Ishikawa (cell line): Measurements from ENCODE around the gene ACTN1.

ENCODE experiments used
- CEBPB ChIP-seq: IDR thresholded peaks from 2 replicates; pipeline ENCODE4 v1.6.1; 2012
- CREB1 ChIP-seq: IDR thresholded peaks from 2 replicates; pipeline ENCODE4 v1.6.1; 2012; ENCODE audit warnings: low read depth
- EGR1 ChIP-seq: IDR thresholded peaks from 2 replicates; pipeline ENCODE4 v1.6.1; 2012
- EP300 ChIP-seq: IDR thresholded peaks from 2 replicates; pipeline ENCODE4 v1.6.1; 2012; ENCODE audit warnings: borderline replicate concordance
- FOXM1 ChIP-seq: IDR thresholded peaks from 2 replicates; pipeline ENCODE4 v1.6.1; 2012; ENCODE audit warnings: low read depth, borderline replicate concordance
- MAX ChIP-seq: IDR thresholded peaks from 2 replicates; pipeline ENCODE4 v1.6.1; 2012
- NFIC ChIP-seq: IDR thresholded peaks from 2 replicates; pipeline ENCODE4 v1.6.1; 2012
- RAD21 ChIP-seq: IDR thresholded peaks from 2 replicates; pipeline ENCODE4 v1.6.1; 2012; ENCODE audit warnings: low read depth
- REST ChIP-seq: IDR thresholded peaks from 2 replicates; pipeline ENCODE4 v1.6.1; 2012; ENCODE audit warnings: low read depth, mild to moderate bottlenecking
- TAF1 ChIP-seq: IDR thresholded peaks from 2 replicates; pipeline ENCODE4 v1.6.1; 2012; ENCODE audit warnings: low read depth, mild to moderate bottlenecking
- TCF12 ChIP-seq: IDR thresholded peaks from 2 replicates; pipeline ENCODE4 v1.6.1; 2012; ENCODE audit warnings: low read depth
- TEAD4 ChIP-seq: IDR thresholded peaks from 2 replicates; pipeline ENCODE4 v1.6.1; 2012
- USF1 ChIP-seq: IDR thresholded peaks from 2 replicates; pipeline ENCODE4 v1.6.1; 2012
- YY1 ChIP-seq: IDR thresholded peaks from 2 replicates; pipeline ENCODE4 v1.6.1; 2012; ENCODE audit warnings: low read depth
- ZBTB7A ChIP-seq: IDR thresholded peaks from 2 replicates; pipeline ENCODE4 v1.6.1; 2012; ENCODE audit warnings: low read depth

Gene ACTN1

GRCh38 chr14:68924186-68925158 lies 54.6 kb downstream of the ACTN1 start:
- TF ChIP-seq TEAD4 (peak; percentile 63), NFIC (peak; percentile 37; the same call in 1 of the 2 replicates), EP300 (peak; percentile 70; the same call in 1 of the 2 replicates), ZBTB7A (no peak)

- TF ChIP-seq CREB1, result no peak
- no peak for TF ChIP-seq RAD21
- TF ChIP-seq TCF12, result no peak
- TF ChIP-seq EP300, result no peak
- TF ChIP-seq REST, result no peak
- no peak for TF ChIP-seq CEBPB
- no peak for TF ChIP-seq FOXM1
- no peak for TF ChIP-seq MAX
- no peak for TF ChIP-seq TEAD4
- no peak for TF ChIP-seq ZBTB7A
- TF ChIP-seq YY1, result no peak
- no peak for TF ChIP-seq USF1
- no peak for TF ChIP-seq TAF1
- no peak for TF ChIP-seq EGR1
Measured at GRCh38 chr14:68922886-68923285, 56.2 kb downstream of the ACTN1 start.

GRCh38 chr14:68922201-68922621 lies 56.9 kb downstream of the ACTN1 start:
- TF ChIP-seq REST, result no peak
- no peak for TF ChIP-seq ZBTB7A
- no peak for TF ChIP-seq TCF12
- TF ChIP-seq EGR1, result no peak
- no peak for TF ChIP-seq NFIC
- no peak for TF ChIP-seq TAF1
- TF ChIP-seq MAX, result no peak

- TF ChIP-seq TEAD4 (0 out of 2 replicates have a peak, but pooled peaks have one; percentile 19), USF1 (no peak)
Measured at GRCh38 chr14:68921666-68922065, 57.4 kb downstream of the ACTN1 start.

- TF ChIP-seq ZBTB7A (no peak), REST (no peak), TEAD4 (no peak), CREB1 (no peak), CEBPB (no peak), RAD21 (no peak), NFIC (no peak), USF1 (no peak), TAF1 (no peak), TCF12 (no peak), EP300 (no peak), FOXM1 (no peak), MAX (no peak), YY1 (no peak), EGR1 (no peak)
Measured at GRCh38 chr14:68921049-68921448, 58.1 kb downstream of the ACTN1 start.
